IMR-90 (cell line): ENCODE results near the gene OSBPL3. TPM values are rescaled to one million over a fixed set of nuclear protein-coding genes. Genes with fewer than 3 reads are reported as not detected.

Source experiments
- ATAC-seq: fragments of 200-7000 bp; cut with Tn5 transposase; 2 replicates; pipeline ENCODE4 v1.9.1; 2020; ENCODE audit warnings: low read depth, mild to moderate bottlenecking, moderate library complexity
- BruUV-seq: library from RNA; stranded (reverse); fragments of 400-500 nt; replicated peaks from 2 replicates; lab custom pipeline; 2021; lab: Mats Ljungman, UMichigan
- CTCF ChIA-PET: fragments of 300-600 bp; formaldehyde crosslinking; extraction: SDS; loops from one replicate; lab custom pipeline; 2021; ENCODE audit warnings: antibody characterized with exemption; lab: Yijun Ruan, JAX
- POLR2A ChIA-PET: fragments of 300-600 bp; sonication (Branson Sonifier 250); formaldehyde crosslinking; loops from one replicate; lab custom pipeline; 2022; ENCODE audit warnings: antibody characterized with exemption; ENCODE audit not compliant: unreplicated experiment; lab: Charles Lee
- DNase-seq: peaks from one replicate; pipeline ENCODE4 v3.0.0; 2013
- H2AFZ ChIP-seq: replicated peaks from 2 replicates; pipeline ENCODE3; 2013; ENCODE audit warnings: low read length, mild to moderate bottlenecking; ENCODE audit not compliant: poor library complexity
- H2AK5ac ChIP-seq: 2 replicates; pipeline ENCODE4 v1.6.1; 2013; ENCODE audit warnings: low read depth, low read length, inconsistent platforms
- H2AK9ac ChIP-seq: replicated peaks from 2 replicates; pipeline ENCODE3; 2013; ENCODE audit warnings: mild to moderate bottlenecking, low read depth, low read length, moderate library complexity; ENCODE audit not compliant: poor library complexity
- H2BK120ac ChIP-seq: 2 replicates; pipeline ENCODE4 v1.6.1; 2013; ENCODE audit warnings: low read depth, low read length, inconsistent platforms
- H2BK15ac ChIP-seq: 3 replicates; pipeline ENCODE4 v1.6.1; 2013; ENCODE audit warnings: low read depth, low read length, inconsistent platforms
- H2BK20ac ChIP-seq: 2 replicates; pipeline ENCODE4 v1.6.1; 2013; ENCODE audit warnings: low read depth, mild to moderate bottlenecking, inconsistent platforms, low read length, moderate library complexity
- H2BK5ac ChIP-seq: 2 replicates; pipeline ENCODE4 v1.6.1; 2013; ENCODE audit warnings: mild to moderate bottlenecking, low read depth, low read length, inconsistent platforms; ENCODE audit not compliant: poor library complexity, severe bottlenecking
- H3K14ac ChIP-seq: replicated peaks from 2 replicates; pipeline ENCODE4 v1.6.1; 2013; ENCODE audit warnings: low read depth, low read length, inconsistent platforms
- H3K18ac ChIP-seq: 2 replicates; pipeline ENCODE4 v1.6.1; 2013; ENCODE audit warnings: low read depth, low read length, control low read depth
- H3K23ac ChIP-seq: 2 replicates; pipeline ENCODE4 v1.6.1; 2013; ENCODE audit warnings: low read depth, low read length, inconsistent platforms
- H3K27ac ChIP-seq: 2 replicates; pipeline ENCODE4 v1.5.1; 2013; ENCODE audit warnings: mild to moderate bottlenecking, control low read depth, low read length; ENCODE audit not compliant: insufficient read depth
- H3K27me3 ChIP-seq: 2 replicates; pipeline ENCODE4 v1.6.1; 2013; ENCODE audit warnings: low read length; ENCODE audit not compliant: control insufficient read depth, insufficient read depth
- H3K36me3 ChIP-seq: 2 replicates; pipeline ENCODE4 v1.6.1; 2013; ENCODE audit warnings: low read length, mixed read lengths; ENCODE audit not compliant: control insufficient read depth, insufficient read depth
- H3K4ac ChIP-seq: 2 replicates; pipeline ENCODE4 v1.6.1; 2013; ENCODE audit warnings: low read depth, low read length, inconsistent platforms
- H3K4me1 ChIP-seq: 2 replicates; pipeline ENCODE4 v1.6.1; 2013; ENCODE audit warnings: low read length, mixed read lengths; ENCODE audit not compliant: control insufficient read depth, insufficient read depth
- H3K4me2 ChIP-seq: 2 replicates; pipeline ENCODE4 v1.6.1; 2013; ENCODE audit warnings: low read depth, mild to moderate bottlenecking, control low read depth, low read length, moderate library complexity
- H3K4me3 ChIP-seq: 2 replicates; pipeline ENCODE4 v1.5.1; 2013; ENCODE audit warnings: low read depth, mild to moderate bottlenecking, control low read depth, low read length, moderate library complexity; ENCODE audit not compliant: insufficient read depth
- H3K56ac ChIP-seq: 2 replicates; pipeline ENCODE4 v1.6.1; 2013; ENCODE audit warnings: low read length, inconsistent platforms; ENCODE audit not compliant: insufficient read depth; ENCODE audit errors: extremely low read depth
- H3K79me1 ChIP-seq, 2 experiments: 2 replicates each; pipeline ENCODE4 v1.6.1; 2013; ENCODE audit warnings: low read length in 2 of 2, inconsistent platforms in 1 of 2, low read depth in 1 of 2
- H3K9ac ChIP-seq: 2 replicates; pipeline ENCODE4 v1.6.1; 2013; ENCODE audit warnings: low read depth, low read length, control low read depth
- H3K9me1 ChIP-seq: 2 replicates; pipeline ENCODE4 v1.6.1; 2013; ENCODE audit warnings: low read length, inconsistent platforms; ENCODE audit not compliant: insufficient read depth
- H3K9me3 ChIP-seq: 2 replicates; pipeline ENCODE4 v1.6.1; 2013; ENCODE audit warnings: low read length; ENCODE audit not compliant: control insufficient read depth, insufficient read depth
- H4K20me1 ChIP-seq: 2 replicates; pipeline ENCODE4 v1.6.1; 2013; ENCODE audit warnings: low read length, inconsistent platforms; ENCODE audit not compliant: insufficient read depth
- H4K5ac ChIP-seq: 2 replicates; pipeline ENCODE4 v1.6.1; 2013; ENCODE audit warnings: mild to moderate bottlenecking, low read depth, low read length, control low read depth
- H4K8ac ChIP-seq, 2 experiments: 2 replicates each; pipeline ENCODE4 v1.6.1; 2013; ENCODE audit warnings: low read depth in 2 of 2, low read length in 2 of 2, control low read depth in 1 of 2, inconsistent platforms in 1 of 2
- H4K91ac ChIP-seq: 2 replicates; pipeline ENCODE4 v1.6.1; 2013; ENCODE audit warnings: low read depth, low read length, inconsistent platforms; ENCODE audit not compliant: insufficient read depth
- CEBPB ChIP-seq: IDR thresholded peaks from 2 replicates; pipeline ENCODE4 v1.6.1; 2012; ENCODE audit warnings: low read depth, low read length, improper control_type of control experiment
- CTCF ChIP-seq: conservative IDR thresholded peaks from 2 replicates; pipeline ENCODE4 v1.5.1; 2012; ENCODE audit warnings: mild to moderate bottlenecking, low read depth, low read length, improper control_type of control experiment
- MXI1 ChIP-seq: IDR thresholded peaks from 2 replicates; pipeline ENCODE4 v1.6.1; 2012; ENCODE audit warnings: low read depth, mild to moderate bottlenecking, low read length, moderate library complexity, borderline replicate concordance
- NFE2L2 ChIP-seq: fragments of 150-350 bp; IDR thresholded peaks from 2 replicates; pipeline ENCODE4 v1.6.1; 2016; ENCODE audit warnings: low read depth, mild to moderate bottlenecking, low read length
- POLR2A ChIP-seq: IDR thresholded peaks from 2 replicates; pipeline ENCODE4 v1.6.1; 2012; ENCODE audit warnings: mild to moderate bottlenecking, low read depth, low read length
- SMC3 ChIP-seq: fragments of 150-350 bp; IDR thresholded peaks from 2 replicates; pipeline ENCODE4 v1.6.1; 2016; ENCODE audit warnings: low read depth, mild to moderate bottlenecking, antibody characterized with exemption, low read length, moderate library complexity
- USF2 ChIP-seq: fragments of 150-350 bp; IDR thresholded peaks from 2 replicates; pipeline ENCODE4 v1.6.1; 2017; ENCODE audit warnings: mild to moderate bottlenecking, antibody characterized with exemption, low read length, low read depth
- dilution Hi-C: fragments of 300-500 bp; cut with HindIII; formaldehyde crosslinking; loops from one replicate; pipeline ENCODE4 v1.14.3; 2018; ENCODE audit warnings: low sequenced_read_pairs; ENCODE audit not compliant: unreplicated experiment
- in situ Hi-C: fragments of 300-500 bp; cut with MboI; formaldehyde crosslinking; loops from 3 replicates; pipeline ENCODE4 v1.14.3; 2019; ENCODE audit warnings: low sequenced_read_pairs, inconsistent platforms, mixed read lengths
- intact Hi-C: fragments of 100-400 bp; cut with micrococcal nuclease; formaldehyde crosslinking; loops from 2 replicates; pipeline ENCODE4 v1.10.0; 2022
- polyA plus RNA-seq, 3 experiments: library from polyadenylated mRNA; depleted of rRNA; stranded (reverse); fragments of >200 nt; gene quantifications; 2 replicates each; pipeline ENCODE4 v1.2.3, GENCODE V29; 2012; ENCODE audit warnings: low replicate concordance in 1 of 3
- total RNA-seq: library from RNA; depleted of rRNA; stranded (reverse); fragments of >200 nt; gene quantifications from 2 replicates; pipeline ENCODE4 v1.2.3, GENCODE V29; 2012

Gene OSBPL3
- total and polyA plus RNA-seq, 2 of the 4 experiments (the other 2 are of a cell fraction), result 18.0 to 29.9 TPM

DNA sequence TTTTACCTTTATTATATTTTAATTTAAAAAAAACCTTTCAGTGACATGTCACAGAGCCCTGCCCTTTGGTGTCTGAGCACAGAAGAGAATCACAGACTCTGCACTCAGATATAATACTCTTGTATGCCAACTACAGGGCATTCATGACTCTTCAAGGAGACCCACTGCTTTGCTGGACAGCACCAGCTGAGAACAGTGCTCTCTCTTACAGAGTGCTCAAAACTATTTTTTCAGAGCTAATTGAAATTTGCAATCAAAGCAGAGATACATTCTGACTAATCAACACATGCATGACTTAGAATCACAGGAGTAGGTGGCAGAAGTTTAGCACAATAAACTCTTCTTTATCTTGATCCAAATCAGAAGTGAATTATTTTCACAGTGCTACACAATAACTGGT is 99.1 kb downstream of the OSBPL3 start:
- DNase-seq (no peak), ATAC-seq (no peak; the same call in 1 of the 2 replicates)
- H2AK5ac ChIP-seq, result no peak overlapping the region
- H3K4me1 ChIP-seq, result peaks cover 4% of the 10 kb centered on the region
- no peak overlapping the region for H3K18ac ChIP-seq
- no TSS peak for BruUV-seq
- H3K56ac ChIP-seq, result no peak overlapping the region
- no peak overlapping the region for H2BK5ac ChIP-seq
- H3K9me1 ChIP-seq, result peaks cover 16% of the 10 kb centered on the region; the same call in 1 of the 2 replicates
- no peak overlapping the region for H3K4me2 ChIP-seq
- H3K4me3 ChIP-seq, result no peak overlapping the region
- intact Hi-C loops (no loop called here), in situ Hi-C loops (no loop called here), dilution Hi-C loops (no loop called here)
- no peak overlapping the region for H2AFZ ChIP-seq
- no peak overlapping the region for H3K14ac ChIP-seq
- H3K79me1 ChIP-seq, result peaks cover 25 to 45% of the 10 kb centered on the region in 2 experiments
- no peaks in the 10 kb centered on the region for H3K9me3 ChIP-seq
- no peak overlapping the region for H2BK15ac ChIP-seq
- H4K8ac ChIP-seq, result no peak overlapping the region
- no peaks in the 10 kb centered on the region for H3K27me3 ChIP-seq
- H4K5ac ChIP-seq, result no peak overlapping the region
- no peak overlapping the region for H2BK20ac ChIP-seq
- H3K36me3 ChIP-seq, result no peaks in the 10 kb centered on the region
- H2AK9ac ChIP-seq, result no peak overlapping the region
- no peak overlapping the region for H3K9ac ChIP-seq
- H3K4ac ChIP-seq, result no peak overlapping the region
- TF ChIP-seq NFE2L2 (no peak), MXI1 (no peak), POLR2A (no peak), CTCF (no peak), SMC3 (no peak), USF2 (no peak), CEBPB (no peak)
- H3K23ac ChIP-seq, result no peak overlapping the region
- ChIA-PET POLR2A (no interaction called here), CTCF (interaction anchor here (1.7 kb wide), 1 partner anchor 212 kb away, joined by 5 read pairs; no protein-coding TSS in a partner anchor)
- no peak overlapping the region for H2BK120ac ChIP-seq
- H3K27ac ChIP-seq, result no peak overlapping the region
- no peaks in the 10 kb centered on the region for H4K20me1 ChIP-seq
- no peak overlapping the region for H4K91ac ChIP-seq
